Mesendoderm (in vitro differentiated cells): Measurements from ENCODE around the gene MRPL52.

Source experiments
- DNase-seq: peaks from one replicate; pipeline ENCODE4 v3.0.0; 2013
- H2AK5ac ChIP-seq: 2 replicates; pipeline ENCODE4 v1.6.1; 2013; ENCODE audit warnings: low read length, inconsistent platforms
- H2BK120ac ChIP-seq: 2 replicates; pipeline ENCODE4 v1.6.1; 2013; ENCODE audit warnings: low read depth, mild to moderate bottlenecking, low read length, moderate library complexity, mixed read lengths
- H2BK15ac ChIP-seq: replicated peaks from 2 replicates; pipeline ENCODE4 v1.6.1; 2013; ENCODE audit warnings: low read depth, mild to moderate bottlenecking, moderate library complexity
- H2BK5ac ChIP-seq: 2 replicates; pipeline ENCODE4 v1.6.1; 2013; ENCODE audit warnings: low read length, inconsistent platforms
- H3K18ac ChIP-seq: 2 replicates; pipeline ENCODE4 v1.6.1; 2013; ENCODE audit warnings: mild to moderate bottlenecking, low read length, mixed read lengths
- H3K23ac ChIP-seq: one replicate; pipeline ENCODE4 v1.6.1; 2013; ENCODE audit warnings: low read length
- H3K27ac ChIP-seq: 2 replicates; pipeline ENCODE4 v1.5.1; 2013; ENCODE audit warnings: low read depth, mild to moderate bottlenecking, inconsistent platforms, low read length, moderate library complexity
- H3K27me3 ChIP-seq: 2 replicates; pipeline ENCODE4 v1.6.1; 2013; ENCODE audit warnings: low read length, control low read depth, mild to moderate bottlenecking, inconsistent platforms; ENCODE audit not compliant: insufficient read depth, poor library complexity
- H3K36me3 ChIP-seq: 2 replicates; pipeline ENCODE4 v1.6.1; 2013; ENCODE audit warnings: low read length, inconsistent platforms; ENCODE audit not compliant: control insufficient read depth, insufficient read depth
- H3K4ac ChIP-seq: one replicate; pipeline ENCODE4 v1.6.1; 2013; ENCODE audit warnings: low read depth, mild to moderate bottlenecking, low read length, moderate library complexity
- H3K4me1 ChIP-seq: 2 replicates; pipeline ENCODE4 v1.6.1; 2013; ENCODE audit warnings: low read depth, low read length, inconsistent platforms; ENCODE audit not compliant: control insufficient read depth
- H3K4me2 ChIP-seq: 2 replicates; pipeline ENCODE4 v1.6.1; 2013; ENCODE audit warnings: low read length
- H3K4me3 ChIP-seq: 2 replicates; pipeline ENCODE4 v1.5.1; 2013; ENCODE audit warnings: mild to moderate bottlenecking, low read length
- H3K56ac ChIP-seq: one replicate; pipeline ENCODE4 v1.6.1; 2013; ENCODE audit warnings: low read length
- H3K79me1 ChIP-seq: 2 replicates; pipeline ENCODE4 v1.6.1; 2013; ENCODE audit warnings: low read length, inconsistent platforms
- H3K79me2 ChIP-seq: 2 replicates; pipeline ENCODE4 v1.6.1; 2013; ENCODE audit warnings: mild to moderate bottlenecking, low read length; ENCODE audit not compliant: control insufficient read depth, insufficient read depth
- H3K9ac ChIP-seq: 2 replicates; pipeline ENCODE4 v1.6.1; 2013; ENCODE audit warnings: low read length, inconsistent platforms
- H4K5ac ChIP-seq: one replicate; pipeline ENCODE4 v1.6.1; 2013; ENCODE audit warnings: low read length
- H4K8ac ChIP-seq: one replicate; pipeline ENCODE4 v1.6.1; 2013; ENCODE audit warnings: low read depth, mild to moderate bottlenecking, control low read depth, low read length, moderate library complexity
- WGBS: extraction: QIAGEN DNeasy Blood & Tissue Kit; methylation state at CpG from one replicate; pipeline ENCODE4 v1.1.7; 2013; ENCODE audit warnings: low lambda C conversion rate, missing lambda C conversion rate; ENCODE audit not compliant: insufficient coverage; ENCODE audit errors: extremely low coverage; 5-methylcytosine and 5-hydroxymethylcytosine counted together

MRPL52 gene

DNA sequence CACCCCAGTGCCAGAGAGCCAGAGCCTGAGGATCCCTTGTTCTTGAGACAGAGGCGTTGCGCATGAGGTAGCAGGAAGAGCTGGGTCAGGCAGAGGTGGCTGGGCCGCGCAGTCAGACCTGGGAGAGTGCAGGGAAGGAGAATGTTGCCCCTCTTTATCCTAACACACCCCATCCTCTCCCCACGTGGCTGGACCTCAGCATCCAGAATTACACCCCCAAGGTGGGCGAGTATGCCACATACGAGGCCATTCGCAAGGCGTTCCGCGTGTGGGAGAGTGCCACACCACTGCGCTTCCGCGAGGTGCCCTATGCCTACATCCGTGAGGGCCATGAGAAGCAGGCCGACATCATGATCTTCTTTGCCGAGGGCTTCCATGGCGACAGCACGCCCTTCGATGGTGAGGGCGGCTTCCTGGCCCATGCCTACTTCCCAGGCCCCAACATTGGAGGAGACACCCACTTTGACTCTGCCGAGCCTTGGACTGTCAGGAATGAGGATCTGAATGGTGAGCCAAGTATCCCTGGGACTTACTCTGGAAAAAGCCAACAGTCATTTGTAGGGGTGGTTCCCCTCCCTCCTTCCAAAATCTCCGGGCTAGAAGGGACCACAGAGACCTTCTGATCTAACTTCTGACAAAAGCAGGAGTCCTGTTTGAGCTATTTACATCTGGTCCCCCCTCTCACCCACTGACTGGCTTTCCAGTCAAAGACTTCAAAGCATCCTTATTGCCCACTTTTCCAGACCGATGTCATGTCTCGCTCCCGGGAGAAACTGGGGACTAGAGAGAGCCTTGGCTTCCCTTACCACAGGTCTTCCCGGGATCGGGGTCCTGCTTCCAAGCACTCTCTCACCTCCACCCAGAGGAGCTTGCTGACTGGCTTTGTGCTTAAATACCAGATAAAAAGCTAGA, 12.8 kb downstream of the MRPL52 start:
- H3K23ac ChIP-seq, result no peak overlapping the region
- DNase-seq, result no peak
- no peak overlapping the region for H2BK120ac ChIP-seq
- no CpG with 5 or more reads among the region's 28 CpGs for WGBS
- no peak overlapping the region for H4K8ac ChIP-seq
- H2AK5ac ChIP-seq, result no peak overlapping the region
- H3K9ac ChIP-seq, result no peak overlapping the region
- H3K4ac ChIP-seq, result no peak overlapping the region
- H4K5ac ChIP-seq, result no peak overlapping the region
- H3K36me3 ChIP-seq, result peaks cover 34% of the 10 kb centered on the region
- no peak overlapping the region for H3K4me3 ChIP-seq
- H3K4me2 ChIP-seq, result no peak overlapping the region
- no peaks in the 10 kb centered on the region for H3K27me3 ChIP-seq
- peaks cover 23% of the 10 kb centered on the region for H3K79me2 ChIP-seq
- H3K79me1 ChIP-seq, result peaks cover 23% of the 10 kb centered on the region
- no peak overlapping the region for H3K18ac ChIP-seq
- H2BK15ac ChIP-seq, result no peak overlapping the region
- peaks cover 10% of the 10 kb centered on the region for H3K4me1 ChIP-seq
- no peak overlapping the region for H2BK5ac ChIP-seq
- H3K27ac ChIP-seq, result no peak overlapping the region
- H3K56ac ChIP-seq, result no peak overlapping the region

DNA sequence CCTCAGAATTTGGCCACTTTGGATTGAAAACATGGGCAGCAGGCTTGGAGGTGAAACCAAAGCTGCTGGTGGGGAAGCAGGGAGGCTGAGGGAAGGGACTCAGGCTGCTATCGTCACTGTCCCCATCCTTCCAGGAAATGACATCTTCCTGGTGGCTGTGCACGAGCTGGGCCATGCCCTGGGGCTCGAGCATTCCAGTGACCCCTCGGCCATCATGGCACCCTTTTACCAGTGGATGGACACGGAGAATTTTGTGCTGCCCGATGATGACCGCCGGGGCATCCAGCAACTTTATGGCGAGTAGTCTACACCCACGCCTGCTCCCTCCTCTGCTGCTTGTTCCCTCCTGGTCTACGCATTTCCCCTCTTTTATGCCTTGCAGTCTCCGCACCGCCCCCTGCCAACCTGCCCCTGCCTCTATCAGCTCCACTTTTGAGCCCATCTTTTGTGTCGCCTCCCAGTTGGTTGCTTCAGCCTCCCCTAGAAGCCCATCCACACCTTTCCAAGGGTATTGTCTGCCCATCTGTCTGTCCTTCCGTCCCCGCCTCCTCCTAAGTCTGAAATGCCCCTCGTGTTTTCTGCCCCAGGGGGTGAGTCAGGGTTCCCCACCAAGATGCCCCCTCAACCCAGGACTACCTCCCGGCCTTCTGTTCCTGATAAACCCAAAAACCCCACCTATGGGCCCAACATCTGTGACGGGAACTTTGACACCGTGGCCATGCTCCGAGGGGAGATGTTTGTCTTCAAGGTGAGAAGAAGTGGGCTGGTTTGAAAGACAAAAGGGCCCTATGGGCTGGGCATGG, 13.6 kb downstream of the MRPL52 start:
- no peak overlapping the region for H2BK15ac ChIP-seq
- no peak overlapping the region for H2BK5ac ChIP-seq
- H2BK120ac ChIP-seq, result no peak overlapping the region
- WGBS, result no CpG with 5 or more reads among the region's 21 CpGs
- no peak overlapping the region for H3K27ac ChIP-seq
- no peak overlapping the region for H3K56ac ChIP-seq
- H3K4me2 ChIP-seq, result no peak overlapping the region
- no peak overlapping the region for H3K23ac ChIP-seq
- H3K4ac ChIP-seq, result no peak overlapping the region
- peaks cover 34% of the 10 kb centered on the region for H3K36me3 ChIP-seq
- no peak for DNase-seq
- no peaks in the 10 kb centered on the region for H3K27me3 ChIP-seq
- no peak overlapping the region for H4K5ac ChIP-seq
- peaks cover 14% of the 10 kb centered on the region for H3K79me2 ChIP-seq
- no peak overlapping the region for H4K8ac ChIP-seq
- no peak overlapping the region for H2AK5ac ChIP-seq
- no peak overlapping the region for H3K9ac ChIP-seq
- no peak overlapping the region for H3K4me3 ChIP-seq
- H3K79me1 ChIP-seq, result peaks cover 23% of the 10 kb centered on the region
- H3K18ac ChIP-seq, result no peak overlapping the region
- H3K4me1 ChIP-seq, result peaks cover 10% of the 10 kb centered on the region

DNA sequence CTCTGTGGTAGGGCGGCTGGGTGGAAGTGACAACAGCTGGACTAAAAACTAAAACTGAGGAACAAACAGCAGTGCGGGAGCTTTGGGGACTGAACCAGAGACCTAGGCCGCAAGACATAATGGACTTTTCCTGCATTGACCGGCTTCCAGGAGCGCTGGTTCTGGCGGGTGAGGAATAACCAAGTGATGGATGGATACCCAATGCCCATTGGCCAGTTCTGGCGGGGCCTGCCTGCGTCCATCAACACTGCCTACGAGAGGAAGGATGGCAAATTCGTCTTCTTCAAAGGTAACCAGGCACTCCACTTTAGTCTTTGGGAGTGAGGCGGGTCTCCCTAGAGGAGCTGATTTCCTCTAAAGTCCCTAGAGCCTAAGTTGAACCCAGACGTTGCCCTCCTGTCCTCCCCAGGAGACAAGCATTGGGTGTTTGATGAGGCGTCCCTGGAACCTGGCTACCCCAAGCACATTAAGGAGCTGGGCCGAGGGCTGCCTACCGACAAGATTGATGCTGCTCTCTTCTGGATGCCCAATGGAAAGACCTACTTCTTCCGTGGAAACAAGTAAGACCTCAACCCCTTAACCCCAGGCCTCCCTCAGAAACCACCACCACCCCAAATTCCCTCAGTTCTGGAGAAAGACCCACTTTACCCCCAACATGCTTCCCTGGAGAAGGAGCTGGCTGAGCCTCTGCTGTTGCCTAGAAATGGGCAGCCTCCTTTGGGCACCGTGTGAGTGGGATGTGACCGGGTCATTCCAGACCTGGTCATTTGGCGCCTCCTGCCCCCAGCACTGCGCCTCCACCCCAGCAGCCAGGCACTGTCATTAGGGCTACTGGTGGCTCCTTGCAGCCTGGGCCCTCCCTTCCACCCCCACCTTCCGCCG, 14.8 kb downstream of the MRPL52 start:
- Histone ChIP-seq H2BK5ac (no peak overlapping the region), H3K56ac (no peak overlapping the region), H4K5ac (no peak overlapping the region), H3K79me1 (peaks cover 12% of the 10 kb centered on the region), H3K18ac (no peak overlapping the region), H3K27ac (no peak overlapping the region), H3K27me3 (no peaks in the 10 kb centered on the region), H3K4me1 (peaks cover 2% of the 10 kb centered on the region), H3K79me2 (peaks cover 3% of the 10 kb centered on the region), H3K4me3 (no peak overlapping the region), H3K4me2 (no peak overlapping the region), H4K8ac (no peak overlapping the region), H3K9ac (no peak overlapping the region), H3K36me3 (peaks cover 34% of the 10 kb centered on the region), H2AK5ac (no peak overlapping the region), H3K4ac (no peak overlapping the region), H3K23ac (no peak overlapping the region), H2BK15ac (no peak overlapping the region), H2BK120ac (no peak overlapping the region)
- no CpG with 5 or more reads among the region's 22 CpGs for WGBS
- DNase-seq, result no peak

DNA sequence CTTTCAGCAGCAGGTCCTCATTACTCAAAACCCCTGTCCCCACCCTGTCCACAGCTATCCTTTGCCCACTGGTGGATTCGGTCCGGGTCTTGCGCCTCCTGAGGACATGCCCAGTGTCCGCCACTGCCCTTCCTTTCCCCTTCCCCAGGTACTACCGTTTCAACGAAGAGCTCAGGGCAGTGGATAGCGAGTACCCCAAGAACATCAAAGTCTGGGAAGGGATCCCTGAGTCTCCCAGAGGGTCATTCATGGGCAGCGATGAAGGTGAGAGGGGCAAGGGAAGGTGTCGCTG, 15.4 kb downstream of the MRPL52 start:
- H3K79me2 ChIP-seq, result no peaks in the 10 kb centered on the region
- H3K79me1 ChIP-seq, result peaks cover 10% of the 10 kb centered on the region
- no peak overlapping the region for H2BK15ac ChIP-seq
- no peak overlapping the region for H3K4me2 ChIP-seq
- no peak overlapping the region for H3K4me3 ChIP-seq
- no peak overlapping the region for H3K23ac ChIP-seq
- no peak overlapping the region for H4K5ac ChIP-seq
- no peak overlapping the region for H3K56ac ChIP-seq
- H2BK120ac ChIP-seq, result no peak overlapping the region
- H3K27ac ChIP-seq, result no peak overlapping the region
- peaks cover 34% of the 10 kb centered on the region for H3K36me3 ChIP-seq
- WGBS, result no CpG with 5 or more reads among the region's 9 CpGs
- H4K8ac ChIP-seq, result no peak overlapping the region
- peaks cover 2% of the 10 kb centered on the region for H3K4me1 ChIP-seq
- no peak overlapping the region for H2BK5ac ChIP-seq
- H3K18ac ChIP-seq, result no peak overlapping the region
- no peak overlapping the region for H3K9ac ChIP-seq
- H3K27me3 ChIP-seq, result no peaks in the 10 kb centered on the region
- H2AK5ac ChIP-seq, result no peak overlapping the region
- H3K4ac ChIP-seq, result no peak overlapping the region
- no peak for DNase-seq

DNA sequence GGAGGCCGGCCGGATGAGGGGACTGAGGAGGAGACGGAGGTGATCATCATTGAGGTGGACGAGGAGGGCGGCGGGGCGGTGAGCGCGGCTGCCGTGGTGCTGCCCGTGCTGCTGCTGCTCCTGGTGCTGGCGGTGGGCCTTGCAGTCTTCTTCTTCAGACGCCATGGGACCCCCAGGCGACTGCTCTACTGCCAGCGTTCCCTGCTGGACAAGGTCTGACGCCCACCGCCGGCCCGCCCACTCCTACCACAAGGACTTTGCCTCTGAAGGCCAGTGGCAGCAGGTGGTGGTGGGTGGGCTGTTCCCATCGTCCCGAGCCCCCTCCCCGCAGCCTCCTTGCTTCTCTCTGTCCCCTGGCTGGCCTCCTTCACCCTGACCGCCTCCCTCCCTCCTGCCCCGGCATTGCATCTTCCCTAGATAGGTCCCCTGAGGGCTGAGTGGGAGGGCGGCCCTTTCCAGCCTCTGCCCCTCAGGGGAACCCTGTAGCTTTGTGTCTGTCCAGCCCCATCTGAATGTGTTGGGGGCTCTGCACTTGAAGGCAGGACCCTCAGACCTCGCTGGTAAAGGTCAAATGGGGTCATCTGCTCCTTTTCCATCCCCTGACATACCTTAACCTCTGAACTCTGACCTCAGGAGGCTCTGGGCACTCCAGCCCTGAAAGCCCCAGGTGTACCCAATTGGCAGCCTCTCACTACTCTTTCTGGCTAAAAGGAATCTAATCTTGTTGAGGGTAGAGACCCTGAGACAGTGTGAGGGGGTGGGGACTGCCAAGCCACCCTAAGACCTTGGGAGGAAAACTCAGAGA, 16.3 kb downstream of the MRPL52 start:
- Histone ChIP-seq H3K9ac (no peak overlapping the region), H3K36me3 (peaks cover 32% of the 10 kb centered on the region), H3K79me1 (peaks cover 6% of the 10 kb centered on the region), H2BK120ac (no peak overlapping the region), H2BK15ac (no peak overlapping the region), H3K18ac (no peak overlapping the region), H2AK5ac (no peak overlapping the region), H3K23ac (no peak overlapping the region), H4K8ac (no peak overlapping the region), H3K4me2 (no peak overlapping the region), H4K5ac (no peak overlapping the region), H3K27me3 (no peaks in the 10 kb centered on the region), H2BK5ac (no peak overlapping the region), H3K4ac (no peak overlapping the region), H3K4me1 (peaks cover 2% of the 10 kb centered on the region), H3K79me2 (no peaks in the 10 kb centered on the region), H3K56ac (no peak overlapping the region), H3K27ac (no peak overlapping the region), H3K4me3 (no peak overlapping the region)
- DNase-seq, result no peak
- WGBS, result no CpG with 5 or more reads among the region's 26 CpGs
